ENCODE measurements around the gene PLPPR4. TPM values are rescaled to one million over a fixed set of nuclear protein-coding genes. Genes with fewer than 3 reads are reported as not detected.

The PLPPR4 gene
- total RNA-seq, 1 donor from 2014 or later, result 0.92 TPM

DNA sequence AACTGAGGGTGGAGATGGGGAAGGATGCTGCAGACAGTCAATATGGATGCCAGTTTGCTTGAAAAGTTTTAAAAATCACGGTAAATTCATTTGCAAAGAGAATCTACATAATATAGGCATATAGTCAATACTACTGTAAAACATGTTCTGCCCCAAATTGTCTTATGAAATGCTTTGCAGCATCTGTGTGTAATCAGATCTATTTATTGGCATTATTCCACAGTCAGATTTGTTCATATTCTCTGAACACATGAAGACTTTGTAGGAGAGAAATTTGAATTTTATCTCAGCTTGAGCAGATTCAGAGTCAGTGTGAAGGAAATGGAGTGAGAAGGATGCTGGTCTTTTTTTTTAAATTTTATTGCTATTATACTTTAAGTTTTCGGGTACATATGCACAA is 88.5 kb downstream of the PLPPR4 start:
- no peak overlapping the region for H3K4me3 Mint-ChIP-seq (ENCODE audit: unreplicated experiment)
- peaks cover 6% of the 10 kb centered on the region for H3K9me3 Mint-ChIP-seq (ENCODE audit: low read depth)
- no peaks in the 10 kb centered on the region for H3K4me1 Mint-ChIP-seq (ENCODE audit: low read depth)
- no peak overlapping the region for H3K27ac Mint-ChIP-seq (ENCODE audit: unreplicated experiment)
- DNase-seq (ENCODE audit: low spot score), result no peak
- H3K36me3 Mint-ChIP-seq (ENCODE audit: low read depth), result no peaks in the 10 kb centered on the region
- H3K27me3 Mint-ChIP-seq (ENCODE audit: low read depth), result peaks cover 6% of the 10 kb centered on the region
- TF ChIP-seq, protein P1, sequence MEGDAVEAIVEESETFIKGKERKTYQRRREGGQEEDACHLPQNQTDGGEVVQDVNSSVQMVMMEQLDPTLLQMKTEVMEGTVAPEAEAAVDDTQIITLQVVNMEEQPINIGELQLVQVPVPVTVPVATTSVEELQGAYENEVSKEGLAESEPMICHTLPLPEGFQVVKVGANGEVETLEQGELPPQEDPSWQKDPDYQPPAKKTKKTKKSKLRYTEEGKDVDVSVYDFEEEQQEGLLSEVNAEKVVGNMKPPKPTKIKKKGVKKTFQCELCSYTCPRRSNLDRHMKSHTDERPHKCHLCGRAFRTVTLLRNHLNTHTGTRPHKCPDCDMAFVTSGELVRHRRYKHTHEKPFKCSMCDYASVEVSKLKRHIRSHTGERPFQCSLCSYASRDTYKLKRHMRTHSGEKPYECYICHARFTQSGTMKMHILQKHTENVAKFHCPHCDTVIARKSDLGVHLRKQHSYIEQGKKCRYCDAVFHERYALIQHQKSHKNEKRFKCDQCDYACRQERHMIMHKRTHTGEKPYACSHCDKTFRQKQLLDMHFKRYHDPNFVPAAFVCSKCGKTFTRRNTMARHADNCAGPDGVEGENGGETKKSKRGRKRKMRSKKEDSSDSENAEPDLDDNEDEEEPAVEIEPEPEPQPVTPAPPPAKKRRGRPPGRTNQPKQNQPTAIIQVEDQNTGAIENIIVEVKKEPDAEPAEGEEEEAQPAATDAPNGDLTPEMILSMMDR (IDR thresholded peaks at IDR 0.05), result no peak

DNA sequence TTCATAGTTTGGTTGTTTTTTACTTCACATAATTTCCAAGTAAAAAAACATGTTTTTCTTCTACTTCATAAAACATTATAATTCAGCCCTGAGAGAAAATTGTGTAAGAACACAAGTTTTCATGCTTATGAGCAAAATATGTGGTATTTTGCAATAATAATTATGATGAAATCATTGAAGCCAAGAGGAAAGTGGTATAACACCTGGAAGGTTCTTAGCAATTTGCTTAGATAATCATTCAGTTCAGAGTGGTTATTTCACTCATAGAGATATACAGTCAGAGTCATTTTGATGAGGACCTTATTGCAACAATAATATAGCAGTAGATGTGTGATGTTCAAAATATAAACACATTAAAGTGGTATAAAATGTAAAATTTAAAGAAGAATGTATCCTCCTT is 94.5 kb downstream of the PLPPR4 start:
- no peak for DNase-seq (ENCODE audit: low spot score)
- H3K4me1 Mint-ChIP-seq (ENCODE audit: low read depth), result no peaks in the 10 kb centered on the region
- peaks cover 6% of the 10 kb centered on the region for H3K9me3 Mint-ChIP-seq (ENCODE audit: low read depth)
- H3K27me3 Mint-ChIP-seq (ENCODE audit: low read depth), result peaks cover 15% of the 10 kb centered on the region
- no peak overlapping the region for H3K27ac Mint-ChIP-seq (ENCODE audit: unreplicated experiment)
- no peaks in the 10 kb centered on the region for H3K36me3 Mint-ChIP-seq (ENCODE audit: low read depth)
- H3K4me3 Mint-ChIP-seq (ENCODE audit: unreplicated experiment), result no peak overlapping the region
- TF ChIP-seq, protein P1 (IDR thresholded peaks at IDR 0.05), result no peak
